Left lobe of liver (tissue), 2 donors: ENCODE data around the gene SPAG16. TPM values are rescaled to one million over a fixed set of nuclear protein-coding genes. Genes with fewer than 3 reads are reported as not detected.
"Not testable (repeated sequence)": the region's sequence is repeated elsewhere in the genome, so short reads cannot be mapped to it uniquely, and the experiment has no call there.

Experiments
- ATAC-seq: fragments of 200-7000 bp; cut with Tn5 transposase; one replicate; pipeline ENCODE4 v1.9.1; 2020; ENCODE audit warnings: mild to moderate bottlenecking, moderate library complexity
- DNase-seq: peaks from one replicate; pipeline ENCODE4 v3.0.0-alpha.2; 2020; ENCODE audit warnings: low spot score
- total RNA-seq: library from RNA; stranded (reverse); gene quantifications from one replicate; pipeline ENCODE4 v1.2.1, GENCODE V29; 2021
- donor health status: DM: no; HTN: no; CAD: no; lungs with moderate emphysema.
- donor health status: DM: no; HTN: yes; CAD: no.

The SPAG16 gene
- total RNA-seq, 1 donor from 2014 or later = 8.2 TPM

DNA sequence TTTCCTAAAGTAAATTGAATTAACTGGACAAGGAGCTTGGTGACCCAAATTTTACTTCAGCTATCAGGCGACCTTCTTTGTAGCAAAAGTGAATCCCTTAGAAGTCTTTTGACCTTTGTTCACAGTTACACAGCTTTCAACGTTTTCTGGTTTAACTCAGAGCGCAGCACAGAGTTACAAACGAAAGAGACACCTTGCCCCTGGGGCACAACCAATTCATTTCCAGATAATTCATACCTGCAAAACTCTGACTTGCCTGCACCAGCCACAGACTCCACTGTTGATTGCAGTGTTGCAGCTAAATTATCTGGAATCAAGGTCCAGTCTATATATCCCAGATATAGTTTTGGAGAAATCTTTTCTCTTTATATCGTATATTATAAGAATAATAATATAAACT lies 768.0 kb downstream of the SPAG16 start:
- DNase-seq (no peak), ATAC-seq (no peak)

DNA sequence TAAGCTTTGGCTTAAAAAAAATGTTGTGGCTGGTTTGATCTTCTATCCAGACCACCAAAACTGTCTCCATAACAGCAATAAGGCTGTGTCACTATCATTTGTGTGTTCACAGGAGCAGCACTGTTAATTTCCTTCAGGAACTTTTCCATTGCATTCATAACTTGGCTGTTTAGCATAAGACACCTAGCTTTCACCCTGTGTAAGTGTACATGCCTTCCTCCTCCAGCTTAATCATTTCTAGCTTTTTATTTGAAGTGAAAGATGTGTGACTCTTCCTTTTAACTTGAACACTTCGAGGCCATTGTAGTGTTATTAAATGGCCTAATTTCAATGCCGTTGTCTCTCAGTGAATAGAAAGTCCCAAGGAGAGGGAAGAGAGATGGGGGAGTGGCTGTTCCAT lies 773.7 kb downstream of the SPAG16 start:
- DNase-seq = no peak
- no peak for ATAC-seq

DNA sequence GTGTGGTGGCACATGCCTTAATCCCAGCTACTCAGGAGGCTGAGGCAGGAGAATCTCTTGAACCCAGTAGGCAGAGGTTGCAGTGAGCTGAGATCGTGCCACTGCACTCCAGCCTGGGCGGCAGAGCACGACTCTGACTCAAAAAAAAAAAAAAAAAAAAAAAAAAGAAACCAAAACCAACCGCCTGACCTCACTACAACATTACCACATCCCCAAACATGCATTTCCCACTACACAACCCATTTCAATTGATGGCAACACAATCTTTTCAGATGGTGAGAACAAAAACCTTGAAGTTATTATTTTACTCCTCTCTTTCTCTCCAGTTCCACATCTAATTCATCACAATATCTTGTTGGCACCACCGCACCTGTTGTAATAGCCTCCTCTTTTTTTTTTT lies 778.0 kb downstream of the SPAG16 start:
- not testable (repeated sequence) for ATAC-seq, DNase-seq

DNA sequence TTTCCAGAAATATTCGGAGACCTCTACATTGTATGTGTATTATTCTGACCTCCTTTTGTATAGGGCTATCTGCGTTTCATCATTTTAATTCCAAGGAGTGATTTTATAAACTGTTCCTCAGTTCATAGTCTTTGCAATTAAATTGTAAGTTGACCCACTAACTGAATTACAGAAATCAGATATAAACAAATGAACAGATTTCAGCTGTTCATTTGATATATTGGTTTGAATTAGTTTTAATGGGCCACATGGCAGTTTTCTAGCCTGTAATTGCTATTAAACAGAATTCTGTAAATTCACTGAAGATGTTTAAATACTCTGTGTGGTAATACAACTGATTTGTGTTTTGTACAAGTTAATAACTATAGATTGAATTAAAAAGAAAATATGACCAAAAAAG lies 780.2 kb downstream of the SPAG16 start:
- ATAC-seq = no peak
- DNase-seq = no peak

DNA sequence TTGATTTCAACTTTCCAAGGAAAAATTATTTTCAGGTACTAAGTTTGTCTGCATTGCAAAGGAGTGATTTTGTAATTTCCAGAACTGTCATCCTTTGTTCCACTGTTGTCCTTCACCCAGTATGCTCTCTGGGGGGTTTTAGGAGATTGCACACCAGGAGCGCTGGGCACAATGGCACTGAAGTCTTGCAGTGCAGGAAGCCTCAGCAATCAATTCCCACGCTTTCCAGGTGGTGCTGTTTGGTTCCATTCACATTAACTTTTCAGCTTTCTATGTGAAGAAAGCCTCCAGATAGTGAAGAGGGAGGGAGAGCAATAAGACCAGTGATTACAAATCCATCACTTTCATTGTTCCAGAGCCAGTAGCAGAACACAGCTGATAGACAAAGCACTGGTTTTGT lies 782.6 kb downstream of the SPAG16 start:
- DNase-seq = no peak
- ATAC-seq = no peak

DNA sequence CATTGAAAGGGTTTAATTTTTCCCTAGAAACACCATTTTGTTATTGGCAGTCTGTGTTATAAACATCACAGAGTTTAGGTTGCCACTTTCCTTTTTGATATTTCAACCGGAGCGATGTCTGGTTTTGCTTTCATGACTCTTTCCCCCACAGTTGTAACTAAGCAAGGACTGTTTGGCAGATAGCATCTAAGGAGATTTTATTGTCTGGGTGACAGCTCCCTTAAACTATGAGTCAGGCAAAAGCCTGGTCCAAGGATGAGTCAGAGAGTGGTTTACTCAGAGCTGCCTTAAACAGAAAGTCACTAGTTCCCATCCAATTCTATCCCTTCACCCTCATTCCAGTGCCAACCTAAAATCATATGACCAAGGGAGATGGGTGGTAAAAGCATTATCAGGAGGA lies 785.0 kb downstream of the SPAG16 start:
- ATAC-seq (no peak), DNase-seq (no peak)

DNA sequence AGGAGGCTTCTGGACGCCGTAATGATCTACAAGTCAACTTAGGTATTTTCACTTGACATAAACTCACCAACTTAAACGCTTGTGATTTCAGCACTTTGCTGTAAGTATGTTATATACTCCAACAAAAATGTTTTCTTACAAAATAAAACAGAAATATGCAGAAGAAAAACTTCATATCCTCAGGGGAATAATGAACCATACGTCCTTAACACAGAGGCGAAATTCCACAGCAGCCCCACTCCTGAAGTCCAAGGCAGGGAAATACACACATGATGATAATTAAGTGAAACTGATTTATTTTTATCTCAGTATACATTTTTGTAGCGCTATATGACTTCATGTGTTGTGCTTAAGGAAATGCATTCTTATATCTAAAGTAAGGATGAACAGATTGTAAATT lies 791.2 kb downstream of the SPAG16 start:
- no peak for ATAC-seq

DNA sequence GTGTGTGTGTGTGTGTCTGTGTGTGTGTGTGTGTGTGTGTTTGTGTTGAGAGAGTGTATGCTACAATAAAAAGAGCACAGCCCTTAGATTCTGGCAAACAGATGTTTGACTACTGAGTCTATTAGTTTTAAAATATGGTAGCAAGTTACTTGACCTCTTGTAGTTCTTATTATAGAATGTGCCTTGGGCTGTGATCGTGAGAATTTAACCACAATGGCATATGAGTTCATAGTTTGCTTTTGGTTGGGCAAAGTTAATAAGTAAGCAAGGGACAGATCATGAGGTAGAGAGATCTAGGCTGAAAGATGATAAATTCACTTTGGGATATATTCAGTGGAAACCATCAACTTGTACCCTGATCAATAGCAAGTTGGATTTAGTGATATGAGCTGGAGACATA lies 792.3 kb downstream of the SPAG16 start:
- ATAC-seq (no peak), DNase-seq (no peak)

More for the DNA sequence above, 791.2 kb downstream of the SPAG16 start:
- no peak for DNase-seq

DNA sequence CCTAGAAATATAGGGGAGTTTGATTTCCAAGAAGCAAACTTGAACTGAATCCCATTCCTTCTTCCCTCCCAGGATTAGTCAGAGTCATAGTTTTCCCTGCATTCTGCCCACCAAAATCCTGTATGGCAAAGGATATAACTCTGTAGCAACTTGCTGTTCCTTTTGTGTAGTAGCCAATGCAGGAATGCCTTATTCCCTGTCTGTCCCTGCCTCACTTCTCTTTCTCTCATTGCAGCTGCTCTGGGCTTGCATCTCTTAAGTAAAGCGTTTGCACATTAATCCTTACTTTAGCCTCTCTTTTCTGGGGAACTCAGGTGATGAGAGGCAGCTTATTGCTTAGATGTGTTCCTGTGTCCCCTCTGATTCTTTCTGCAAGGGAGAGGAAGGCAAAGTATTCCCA lies 793.5 kb downstream of the SPAG16 start:
- no peak for ATAC-seq

DNA sequence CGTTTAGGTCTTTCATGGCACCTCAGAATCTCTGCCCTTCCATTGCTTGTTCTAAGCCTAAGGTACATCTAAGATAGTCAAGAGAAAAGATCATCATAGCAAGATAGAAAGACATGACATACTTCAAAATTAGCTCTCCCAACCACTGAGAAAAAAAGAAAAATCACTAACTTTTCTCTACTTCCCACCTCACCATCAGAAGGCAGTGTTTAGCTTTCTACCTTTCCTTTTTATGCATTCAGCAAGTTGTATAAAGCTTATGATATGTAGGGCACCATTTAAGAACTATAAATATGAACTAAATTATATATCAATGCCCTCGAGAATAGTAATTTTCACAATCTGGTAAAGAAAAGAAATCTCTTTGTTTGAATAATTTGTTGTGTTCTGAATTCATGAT lies 794.8 kb downstream of the SPAG16 start:
- no peak for ATAC-seq
- DNase-seq = no peak

More for the DNA sequence above, 793.5 kb downstream of the SPAG16 start:
- no peak for DNase-seq

DNA sequence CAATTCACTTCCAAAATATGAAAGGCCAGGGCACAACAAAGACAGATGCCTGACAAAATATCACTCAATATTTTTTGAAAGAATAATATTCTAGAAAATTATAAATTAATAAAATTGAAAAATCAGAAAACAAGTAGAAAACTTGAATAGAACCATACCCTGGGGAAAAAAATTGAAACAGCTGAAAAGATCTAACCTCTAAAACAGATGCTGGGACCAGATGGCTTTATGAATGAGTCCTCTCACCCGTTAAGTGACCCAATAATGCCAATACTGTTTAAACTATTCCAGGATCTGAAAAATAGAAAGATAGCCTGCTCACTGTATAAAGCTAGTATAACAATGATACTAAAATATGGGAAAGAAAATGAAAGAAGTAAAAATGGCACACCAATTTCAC lies 804.3 kb downstream of the SPAG16 start:
- ATAC-seq (no peak), DNase-seq (no peak)

DNA sequence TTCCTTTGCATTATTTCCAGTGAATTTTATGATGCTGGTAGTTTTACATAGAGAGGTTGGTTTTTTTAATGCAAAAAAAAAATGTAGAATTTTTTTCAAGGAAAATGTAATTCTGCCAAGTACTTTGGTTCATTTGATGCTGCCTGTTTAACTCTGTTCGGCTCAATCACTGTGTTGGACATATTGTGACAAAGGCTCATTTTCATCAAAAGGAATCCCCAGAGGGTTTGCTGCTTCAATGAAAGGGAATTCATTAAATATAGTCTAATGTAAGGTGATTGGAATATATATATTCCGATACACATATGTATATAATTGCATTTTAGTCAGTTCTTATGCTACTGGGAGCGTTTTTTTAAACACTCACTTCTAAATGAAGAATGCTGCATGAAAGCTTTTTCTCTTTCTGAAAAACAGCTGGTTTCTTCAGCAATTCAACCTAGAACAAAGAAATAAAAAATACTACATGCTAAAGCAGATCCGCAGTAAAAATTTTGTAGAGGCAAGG lies 812.0 kb downstream of the SPAG16 start:
- DNase-seq (no peak), ATAC-seq (no peak)

DNA sequence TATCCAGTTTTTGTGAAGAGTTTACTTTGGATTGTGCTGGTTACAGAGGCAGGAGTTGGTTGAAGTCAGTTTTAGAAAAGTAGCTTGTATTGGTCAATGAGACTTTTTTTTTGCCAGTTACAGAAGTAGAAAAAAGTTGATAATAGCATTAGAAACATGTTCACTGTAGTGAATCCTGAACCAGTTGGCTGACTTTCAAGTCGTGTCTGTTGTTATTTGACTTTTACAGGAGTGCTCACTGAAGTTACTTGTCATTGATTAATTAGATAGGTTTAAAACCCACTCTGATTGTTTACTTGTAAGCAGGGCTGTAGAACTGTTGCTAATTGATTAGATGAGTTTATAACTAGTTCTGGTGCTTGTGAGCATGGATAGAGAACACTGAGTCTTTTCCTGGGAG lies 814.5 kb downstream of the SPAG16 start:
- ATAC-seq = no peak

DNA sequence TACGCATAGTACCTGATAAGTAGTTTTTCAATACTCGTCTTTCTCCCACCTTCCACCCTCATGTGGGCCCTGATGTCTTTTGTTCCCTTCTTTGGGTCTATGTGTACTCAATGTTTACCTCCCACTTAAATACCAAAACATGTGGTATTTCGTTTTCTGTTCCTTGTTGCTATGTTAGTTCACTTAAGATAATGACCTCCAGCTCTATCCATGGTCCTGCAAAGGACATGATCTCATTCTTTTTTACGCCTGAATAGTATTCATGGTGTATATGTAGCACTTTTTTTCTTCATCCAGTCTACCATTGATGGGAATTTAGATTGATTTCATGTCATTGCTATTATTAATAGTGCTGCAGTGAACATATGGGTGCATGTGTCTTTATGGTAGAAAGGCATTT lies 816.2 kb downstream of the SPAG16 start:
- DNase-seq (no peak), ATAC-seq (no peak)

More for the DNA sequence above, 814.5 kb downstream of the SPAG16 start:
- no peak for DNase-seq

DNA sequence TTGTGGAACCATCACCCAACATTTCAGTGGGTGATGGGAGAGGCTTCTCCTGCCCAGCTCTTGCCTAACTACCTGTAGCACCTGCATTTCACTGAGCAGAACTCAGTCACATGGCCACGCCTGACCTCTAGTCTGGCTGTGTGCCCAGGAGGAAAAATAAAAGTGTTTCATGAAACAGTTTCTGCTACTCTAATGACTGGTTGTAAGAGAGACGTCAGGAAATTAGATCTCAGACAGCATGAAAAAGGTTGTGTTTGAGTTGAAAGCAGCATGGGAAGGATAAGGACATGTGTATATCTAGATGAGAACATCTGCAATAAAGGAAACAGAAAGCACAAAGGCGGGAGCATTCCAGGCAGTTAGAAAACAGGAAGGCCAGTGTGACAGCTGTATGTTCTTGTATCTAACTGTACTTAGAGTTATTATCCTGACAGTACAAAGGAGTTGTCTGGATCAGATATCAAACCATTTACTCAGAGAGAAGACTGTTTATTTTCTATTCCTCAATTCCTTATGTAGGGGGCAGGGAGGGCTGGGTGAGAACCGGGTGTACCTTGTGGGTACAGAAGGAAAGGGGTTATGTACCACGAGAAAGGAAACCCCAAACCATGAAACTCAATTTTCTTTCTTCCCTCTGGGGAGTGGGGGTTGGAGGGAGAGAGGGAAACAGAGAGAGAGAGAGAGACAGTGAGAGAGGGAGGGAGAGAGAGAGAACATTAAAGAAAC lies 819.2 kb downstream of the SPAG16 start:
- DNase-seq = no peak
- ATAC-seq = no peak

DNA sequence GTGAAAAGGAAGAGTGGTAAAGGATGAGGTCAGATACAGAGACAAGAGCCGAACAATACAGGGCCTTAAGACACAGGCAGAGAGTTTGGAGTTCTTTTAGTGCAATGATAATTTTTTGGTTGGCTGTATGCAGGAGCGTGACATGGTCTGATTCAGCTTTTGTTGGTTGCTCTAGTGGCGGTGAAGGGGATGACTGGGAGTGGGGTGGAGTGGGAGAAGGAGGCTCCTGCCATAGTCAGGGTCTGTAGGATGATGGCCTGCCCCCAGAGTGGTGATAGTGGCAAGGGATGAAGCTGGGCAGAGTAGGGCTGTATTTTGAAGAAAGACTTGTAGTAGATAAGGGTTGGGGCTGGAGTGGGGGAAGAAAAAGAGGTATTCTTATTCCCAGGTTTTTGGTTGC lies 820.0 kb downstream of the SPAG16 start:
- no peak for DNase-seq
- no peak for ATAC-seq

DNA sequence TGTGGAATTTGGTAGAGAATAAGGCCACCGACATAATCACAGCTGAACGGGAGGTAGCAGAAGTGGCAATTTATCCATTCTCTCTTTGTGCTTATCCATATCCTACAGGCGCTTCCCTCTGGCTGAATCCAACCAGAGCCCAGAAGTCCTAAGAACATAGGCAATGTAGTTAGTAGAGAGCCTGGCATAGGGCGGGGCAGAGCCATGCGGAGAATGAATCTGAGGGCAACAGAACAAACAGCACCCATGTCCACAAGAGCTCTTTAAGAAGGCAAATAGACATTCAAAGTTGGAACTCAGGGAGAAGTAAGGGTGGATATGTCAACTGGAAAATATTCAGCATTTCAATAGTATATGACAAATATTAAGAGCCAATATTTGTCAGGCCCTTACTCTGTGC lies 820.7 kb downstream of the SPAG16 start:
- ATAC-seq (no peak), DNase-seq (no peak)

DNA sequence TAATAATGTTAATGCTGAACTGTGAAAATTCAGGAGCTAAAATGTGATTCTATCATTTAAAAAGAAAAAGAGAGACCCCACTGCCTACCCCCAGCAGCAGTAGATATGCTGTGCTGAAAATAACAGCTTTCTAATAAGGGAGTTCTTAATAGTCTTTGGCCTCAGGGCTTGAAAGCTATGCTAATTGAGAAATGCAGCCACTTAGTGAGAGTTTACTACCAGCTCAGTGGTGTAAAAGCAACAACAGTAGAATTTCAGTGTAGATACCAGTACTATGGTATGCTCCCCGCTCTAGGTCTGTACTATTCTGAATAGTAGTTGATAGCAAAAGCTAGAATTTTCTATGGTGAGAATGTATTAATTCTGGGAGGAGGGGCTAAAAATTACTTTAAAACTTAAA lies 823.5 kb downstream of the SPAG16 start:
- ATAC-seq (no peak), DNase-seq (no peak)

DNA sequence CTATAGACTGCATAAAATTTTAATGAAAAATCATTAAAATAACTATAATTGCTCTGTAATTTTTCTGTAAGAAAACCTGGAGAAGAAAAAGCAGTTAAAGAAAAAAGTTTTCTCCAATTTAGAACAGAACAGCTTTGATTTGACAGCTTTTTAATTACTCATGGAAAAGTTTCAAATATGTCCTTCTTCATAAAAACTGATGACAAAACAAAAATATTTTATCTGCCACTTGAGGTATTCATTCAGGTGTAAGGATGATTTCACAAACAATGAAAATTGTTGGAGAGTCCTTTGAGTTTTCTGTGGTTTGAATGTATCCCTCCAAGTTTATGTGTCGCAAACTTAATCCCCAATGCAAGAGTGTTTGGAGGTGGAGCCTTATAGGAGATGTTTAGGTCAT lies 824.3 kb downstream of the SPAG16 start:
- no peak for DNase-seq
- ATAC-seq = no peak

DNA sequence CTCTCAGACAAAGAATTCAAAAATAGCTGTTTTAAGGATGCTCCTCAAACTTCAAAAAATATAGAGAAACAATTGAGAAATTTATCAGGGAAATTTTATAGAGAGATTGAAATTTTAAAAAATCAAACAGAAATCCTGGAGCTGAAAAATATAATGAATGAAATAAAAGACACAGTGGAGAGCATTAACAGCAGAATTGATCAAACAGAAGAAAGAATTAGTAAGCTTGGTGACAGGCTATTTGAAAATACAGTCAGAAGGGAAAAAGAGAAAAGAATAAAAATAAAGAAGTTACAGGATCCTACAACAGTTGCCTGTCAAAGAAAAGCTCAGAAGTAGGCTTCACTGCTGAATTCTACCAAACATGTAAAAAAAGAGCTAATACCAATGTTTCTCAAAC lies 832.8 kb downstream of the SPAG16 start:
- DNase-seq (no peak), ATAC-seq (no peak)

DNA sequence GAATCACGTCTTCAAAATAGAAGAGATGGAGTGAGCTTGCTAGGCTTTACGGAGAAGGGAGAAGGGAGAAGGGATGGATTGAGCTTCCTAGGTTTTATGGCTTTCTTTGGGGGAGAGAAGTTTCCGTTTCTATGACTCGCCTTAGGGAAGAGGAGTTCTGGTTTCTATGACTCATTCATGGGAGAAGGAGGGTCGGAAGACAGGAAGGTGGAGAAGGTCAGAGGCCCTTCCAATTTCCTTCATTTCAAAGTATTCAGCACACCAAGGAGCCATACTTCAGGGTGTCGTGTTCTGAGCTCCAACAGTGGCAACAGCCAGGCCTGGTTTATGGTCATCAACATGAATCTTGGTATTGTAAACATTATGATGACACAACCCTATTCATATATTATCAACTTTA lies 841.9 kb downstream of the SPAG16 start:
- ATAC-seq (no peak), DNase-seq (no peak)

DNA sequence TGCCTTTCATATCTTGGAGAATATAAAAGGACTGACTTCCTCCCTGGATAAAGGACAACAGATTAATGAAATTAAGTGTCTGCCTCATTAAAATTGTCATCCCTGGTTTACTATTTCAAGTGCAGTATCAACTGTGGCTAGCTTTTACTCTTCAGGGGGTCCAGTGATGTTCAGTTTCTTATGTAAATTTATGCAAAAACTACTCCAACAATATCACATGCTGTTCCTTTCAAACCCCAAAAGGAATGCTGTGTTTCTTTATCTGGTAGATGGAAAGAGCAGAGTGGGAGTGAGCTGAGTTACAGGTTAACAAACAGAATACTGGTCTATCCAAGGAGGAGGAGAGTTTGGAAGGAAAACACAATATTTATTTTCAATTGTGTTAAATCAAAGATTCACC lies 842.9 kb downstream of the SPAG16 start:
- no peak for DNase-seq
- no peak for ATAC-seq

DNA sequence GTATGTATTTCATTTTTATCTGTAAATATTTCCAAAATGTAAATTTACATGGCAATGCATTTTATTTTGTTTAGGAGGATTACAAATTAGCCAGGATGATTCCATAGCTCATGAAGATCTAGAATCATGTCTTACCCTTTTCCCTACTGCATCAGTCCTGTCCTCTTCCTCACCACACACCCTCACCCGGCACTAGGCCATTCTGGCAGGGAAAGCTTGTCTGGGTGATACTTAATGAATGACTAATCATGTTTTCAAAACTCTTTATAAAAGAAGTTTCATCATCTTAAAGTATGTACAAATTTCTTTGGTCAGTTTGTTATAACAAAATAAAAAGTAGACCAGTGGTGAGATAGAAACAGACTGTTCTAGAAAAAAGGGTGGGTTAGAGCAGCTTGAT lies 843.3 kb downstream of the SPAG16 start:
- DNase-seq = no peak
- no peak for ATAC-seq
